PC-9 (cell line): ENCODE measurements around the gene FABP1. TPM values are rescaled to one million over a fixed set of nuclear protein-coding genes. Genes with fewer than 3 reads are reported as not detected.

ENCODE experiments used
- BruUV-seq: library from RNA; stranded (reverse); fragments of 400-500 nt; replicated peaks from 2 replicates; lab custom pipeline; 2021; lab: Mats Ljungman, UMichigan
- CTCF ChIA-PET: fragments of 300-600 bp; sonication (Branson Sonifier 250); formaldehyde crosslinking; loops from one replicate; lab custom pipeline; 2022; ENCODE audit warnings: antibody characterized with exemption; lab: Charles Lee
- POLR2A ChIA-PET: fragments of 300-600 bp; sonication (Branson Sonifier 250); formaldehyde crosslinking; loops from one replicate; lab custom pipeline; 2022; ENCODE audit warnings: antibody characterized with exemption; ENCODE audit not compliant: unreplicated experiment; lab: Charles Lee
- DNase-seq, 2 experiments: peaks; one replicate each; pipeline versions ENCODE4 v3.0.0 to v3.0.0-alpha.2; 2015 to 2022; ENCODE audit warnings: mixed read lengths in 1 of 2
- H2AFZ ChIP-seq: fragments of 200-600 bp; sonication (generic); 2 replicates; pipeline ENCODE4 v1.8.1; 2017; ENCODE audit warnings: antibody characterized with exemption
- H3F3A ChIP-seq: fragments of 200-600 bp; sonication (generic); 2 replicates; pipeline ENCODE4 v1.8.1; 2017; ENCODE audit warnings: antibody characterized with exemption, mild to moderate bottlenecking, low read depth; ENCODE audit not compliant: insufficient read depth
- H3K27ac ChIP-seq: fragments of 200-600 bp; sonication (generic); 2 replicates; pipeline ENCODE4 v1.6.1; 2016; ENCODE audit warnings: mixed run types
- H3K27me3 ChIP-seq: fragments of 200-600 bp; sonication (generic); 2 replicates; pipeline ENCODE4 v1.6.1; 2016; ENCODE audit warnings: low read depth, mixed run types; ENCODE audit not compliant: insufficient read depth
- H3K36me3 ChIP-seq: fragments of 200-600 bp; sonication (generic); 2 replicates; pipeline ENCODE4 v1.6.1; 2016; ENCODE audit warnings: low read depth, mixed run types
- H3K4me1 ChIP-seq: fragments of 200-600 bp; sonication (generic); replicated peaks from 2 replicates; pipeline ENCODE4 v1.6.1; 2016; ENCODE audit warnings: mixed run types; ENCODE audit not compliant: insufficient read depth
- H3K4me2 ChIP-seq: fragments of 200-600 bp; sonication (generic); 2 replicates; pipeline ENCODE4 v1.6.1; 2017; ENCODE audit warnings: mixed run types
- H3K4me3 ChIP-seq: fragments of 200-600 bp; sonication (generic); 2 replicates; pipeline ENCODE4 v1.6.1; 2016; ENCODE audit warnings: mixed run types
- H3K79me2 ChIP-seq: fragments of 200-600 bp; sonication (generic); 2 replicates; pipeline ENCODE4 v1.6.1; 2017; ENCODE audit warnings: low read depth, mixed run types
- H3K9me2 ChIP-seq: fragments of 200-600 bp; sonication (generic); 2 replicates; pipeline ENCODE4 v1.8.1; 2017; ENCODE audit warnings: mild to moderate bottlenecking; ENCODE audit not compliant: insufficient read depth
- H3K9me3 ChIP-seq: fragments of 200-600 bp; sonication (generic); 2 replicates; pipeline ENCODE4 v1.8.1; 2016; ENCODE audit warnings: low read depth; ENCODE audit not compliant: insufficient read depth
- H4K20me1 ChIP-seq: fragments of 200-600 bp; sonication (generic); 2 replicates; pipeline ENCODE4 v1.8.1; 2017; ENCODE audit not compliant: insufficient read depth
- CTCF ChIP-seq: fragments of 200-600 bp; sonication (generic); conservative IDR thresholded peaks from 2 replicates; pipeline ENCODE4 v1.6.1; 2017; ENCODE audit warnings: mixed run types, antibody characterized with exemption, mild to moderate bottlenecking, moderate library complexity
- EZH2 ChIP-seq: fragments of 200-600 bp; sonication (generic); IDR thresholded peaks from 2 replicates; pipeline ENCODE4 v1.8.0; 2017; ENCODE audit warnings: antibody characterized with exemption, low read depth
- intact Hi-C: fragments of 100-400 bp; cut with micrococcal nuclease; formaldehyde crosslinking; loops from one replicate; pipeline ENCODE4 v1.10.0; 2022; ENCODE audit not compliant: unreplicated experiment
- total RNA-seq: library from RNA; stranded (reverse); gene quantifications from 2 replicates; pipeline ENCODE4 v1.2.3, GENCODE V29; 2021

FABP1 gene
- total RNA-seq, 1 experiment from 2014 or later = not detected

DNA sequence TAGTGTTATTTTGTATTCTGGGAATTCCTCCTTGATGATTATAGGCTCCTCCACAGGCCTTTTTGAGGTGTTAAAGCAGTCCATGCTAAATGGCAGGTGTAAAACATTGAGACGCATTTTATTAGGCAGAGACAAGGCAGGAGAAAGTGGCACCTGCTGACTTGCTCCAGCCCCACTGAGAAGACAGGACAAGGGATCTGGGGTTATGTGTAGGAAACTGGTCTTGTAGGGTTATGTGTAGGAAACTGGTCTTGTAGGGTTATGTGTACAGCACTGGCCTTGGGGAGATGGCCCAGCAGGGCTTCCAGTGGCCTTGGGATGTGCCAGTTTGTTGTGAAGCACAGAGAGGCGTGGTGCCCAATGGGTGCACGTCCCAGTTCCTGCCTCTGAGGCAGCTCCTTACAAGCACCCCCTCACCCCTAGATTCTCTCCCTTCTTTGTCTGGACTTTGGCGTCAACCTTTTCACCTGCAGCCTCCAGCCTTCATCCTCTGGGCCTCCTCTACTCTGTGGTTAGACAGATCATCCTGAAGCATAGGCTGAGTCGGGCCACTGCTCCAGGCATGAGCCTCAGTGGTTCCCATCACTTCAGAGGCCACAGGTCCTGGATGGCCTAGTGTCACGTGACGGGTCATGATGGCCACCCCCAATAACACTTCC is 921 bp upstream of the FABP1 start:
- Histone ChIP-seq H3K36me3 (no peaks in the 10 kb centered on the region), H3K79me2 (no peaks in the 10 kb centered on the region), H3K9me2 (no peaks in the 10 kb centered on the region), H3K27ac (no peak overlapping the region), H3K9me3 (no peaks in the 10 kb centered on the region), H3K27me3 (peaks cover 43% of the 10 kb centered on the region), H4K20me1 (no peaks in the 10 kb centered on the region), H3K4me1 (no peaks in the 10 kb centered on the region), H3K4me3 (no peak overlapping the region), H3F3A (no peaks in the 10 kb centered on the region), H2AFZ (no peak overlapping the region), H3K4me2 (no peak overlapping the region)
- intact Hi-C loops = no loop called here
- TF ChIP-seq CTCF = no peak
- TF ChIP-seq EZH2 = no peak
- BruUV-seq = no TSS peak
- POLR2A ChIA-PET = no interaction called here
- DNase-seq = no peak
- CTCF ChIA-PET = no interaction called here

- no TSS peak for BruUV-seq
- intact Hi-C loops = no loop called here
- CTCF ChIA-PET = no interaction called here
Observed at GRCh38 chr2:88127638-88127887, 299 bp downstream of the FABP1 start.

GRCh38 chr2:88126772-88127637 is 857 bp downstream of the FABP1 start:
- Histone ChIP-seq H3K27ac (no peak overlapping the region), H3K4me2 (no peak overlapping the region)
- no TSS peak for BruUV-seq

More at GRCh38 chr2:88127638-88127887, 299 bp downstream of the FABP1 start:
- no peak overlapping the region for H3K4me3 ChIP-seq
- peaks cover 47% of the 10 kb centered on the region for H3K27me3 ChIP-seq
- H3K79me2 ChIP-seq = no peaks in the 10 kb centered on the region
- TF ChIP-seq CTCF (no peak), EZH2 (no peak)
- no peaks in the 10 kb centered on the region for H3K9me3 ChIP-seq
- no peaks in the 10 kb centered on the region for H4K20me1 ChIP-seq
- H3K4me1 ChIP-seq = no peaks in the 10 kb centered on the region
- H3K4me2 ChIP-seq = no peak overlapping the region
- H3F3A ChIP-seq = no peaks in the 10 kb centered on the region
- H3K9me2 ChIP-seq = no peaks in the 10 kb centered on the region
- DNase-seq = no peak
- H3K36me3 ChIP-seq = no peaks in the 10 kb centered on the region
- no peak overlapping the region for H3K27ac ChIP-seq
- POLR2A ChIA-PET = no interaction called here
- no peak overlapping the region for H2AFZ ChIP-seq

More at GRCh38 chr2:88126772-88127637, 857 bp downstream of the FABP1 start:
- H2AFZ ChIP-seq = no peak overlapping the region
- no peaks in the 10 kb centered on the region for H3K9me2 ChIP-seq
- no peaks in the 10 kb centered on the region for H3F3A ChIP-seq
- no peak overlapping the region for H3K4me3 ChIP-seq
- intact Hi-C loops = no loop called here
- H4K20me1 ChIP-seq = no peaks in the 10 kb centered on the region
- TF ChIP-seq CTCF (no peak), EZH2 (no peak)
- ChIA-PET CTCF (no interaction called here), POLR2A (no interaction called here)
- no peaks in the 10 kb centered on the region for H3K9me3 ChIP-seq
- no peaks in the 10 kb centered on the region for H3K36me3 ChIP-seq
- H3K79me2 ChIP-seq = no peaks in the 10 kb centered on the region
- no peaks in the 10 kb centered on the region for H3K4me1 ChIP-seq
- DNase-seq = no peak
- H3K27me3 ChIP-seq = peaks cover 49% of the 10 kb centered on the region
